HG03045 (cell line): ENCODE measurements around the gene C1R.
"Not testable (repeated sequence)": the region's sequence is repeated elsewhere in the genome, so short reads cannot be mapped to it uniquely, and the experiment has no call there.

Experiments used
- ATAC-seq: cut with Tn5 transposase; IDR thresholded peaks from one replicate; pipeline ENCODE4 v1.9.1; 2021; ENCODE audit warnings: mild to moderate bottlenecking, moderate library complexity; ENCODE audit not compliant: unreplicated experiment

The C1R gene

DNA sequence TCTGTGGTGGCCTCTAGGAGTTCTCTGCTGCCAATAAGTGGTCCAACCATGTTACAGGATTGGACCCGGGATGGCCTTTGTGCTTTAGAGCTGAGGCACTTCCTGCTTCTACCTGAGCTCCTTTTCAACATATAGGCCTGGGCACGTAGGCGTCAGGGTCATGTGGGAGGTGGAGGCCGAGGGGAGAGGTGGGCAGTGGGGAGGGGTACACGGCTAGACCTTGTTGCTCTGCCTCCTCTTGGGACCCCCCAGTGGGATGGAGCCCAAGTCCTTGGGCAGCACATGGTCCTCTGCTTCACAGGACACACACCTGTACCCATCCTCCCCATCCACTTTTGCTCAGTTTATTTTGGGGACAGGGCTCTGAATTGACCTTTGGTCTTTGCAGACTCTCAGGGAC, 29.1 kb upstream of the C1R start:
- ATAC-seq = no peak

DNA sequence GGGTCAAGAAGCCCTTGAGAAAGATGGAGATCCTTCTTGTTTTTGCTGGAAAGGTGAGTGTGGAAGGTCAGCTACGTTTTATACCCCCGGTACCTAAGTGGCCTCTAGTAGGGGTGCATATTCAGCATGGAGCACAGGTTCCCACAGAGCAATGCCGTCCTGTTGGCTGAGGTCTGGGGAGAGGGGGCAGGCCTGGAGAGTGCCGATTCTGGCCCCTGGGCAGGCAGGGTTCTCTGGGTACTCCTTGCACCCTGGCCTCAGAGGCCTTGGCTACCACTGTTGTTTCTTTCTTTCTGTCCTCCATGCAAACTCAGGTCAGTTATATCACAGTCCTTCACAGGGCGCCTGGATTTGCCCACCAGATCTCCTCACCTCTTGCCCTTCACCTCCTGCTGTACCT, 27.9 kb upstream of the C1R start:
- ATAC-seq = no peak

DNA sequence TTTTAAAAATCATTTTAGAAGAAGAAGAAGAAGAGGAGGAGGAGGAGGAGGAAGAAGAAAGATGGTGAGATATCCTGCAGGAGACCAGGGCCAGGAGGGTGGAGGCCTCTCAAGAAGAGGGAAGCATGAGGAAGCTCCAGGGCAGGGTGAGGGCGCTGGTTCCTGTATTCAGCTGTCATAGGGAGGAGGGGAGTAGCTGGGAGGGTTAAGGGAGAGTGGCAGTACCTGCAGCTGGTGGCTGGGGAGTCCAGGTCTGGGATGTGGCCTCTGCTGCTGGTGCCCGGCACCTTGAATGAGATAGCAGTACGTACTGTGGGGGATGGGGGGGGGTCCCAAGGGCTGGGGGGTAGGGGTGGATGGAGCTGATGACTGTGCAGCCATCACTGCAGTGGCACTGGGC, 26.6 kb upstream of the C1R start:
- no peak for ATAC-seq

DNA sequence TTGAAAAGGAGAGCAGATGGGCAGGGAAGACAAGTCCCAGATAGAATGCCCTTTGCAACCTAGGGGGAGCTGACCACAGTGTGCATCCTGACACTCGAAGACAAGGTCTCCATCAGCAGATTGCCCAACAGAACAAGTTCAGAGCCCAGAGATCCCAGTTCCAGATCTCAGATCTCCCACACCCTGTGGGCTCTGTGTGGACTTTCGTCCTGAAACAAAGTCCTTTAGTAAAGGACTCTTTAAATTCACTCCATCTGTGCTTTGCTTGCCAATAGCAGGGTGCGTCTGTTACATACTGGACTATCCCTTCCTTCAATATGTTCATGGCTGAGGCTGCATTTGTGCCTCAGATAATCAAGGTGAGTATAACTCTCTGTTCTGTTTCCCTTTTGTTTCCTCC, 25.4 kb upstream of the C1R start:
- no peak for ATAC-seq

DNA sequence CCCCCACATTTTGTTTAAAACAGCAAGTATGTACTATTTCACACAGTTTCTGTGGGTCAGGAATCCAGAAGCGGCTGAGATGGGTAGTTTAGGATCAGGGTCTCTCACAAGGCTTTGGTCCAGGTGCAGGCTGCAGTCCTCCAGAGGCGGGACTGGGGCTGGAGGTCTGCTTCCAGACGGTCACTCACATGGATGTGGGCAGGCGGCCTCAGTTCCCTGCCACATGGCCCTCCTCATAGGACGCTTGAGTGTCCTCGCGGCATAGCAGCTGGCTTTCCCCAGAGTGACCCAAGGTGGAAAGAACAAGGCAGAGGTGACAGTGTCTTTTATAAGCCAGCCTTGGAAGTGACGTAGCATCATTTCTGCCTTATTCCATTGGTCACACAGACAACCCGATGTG, 24.7 kb upstream of the C1R start:
- no peak for ATAC-seq

DNA sequence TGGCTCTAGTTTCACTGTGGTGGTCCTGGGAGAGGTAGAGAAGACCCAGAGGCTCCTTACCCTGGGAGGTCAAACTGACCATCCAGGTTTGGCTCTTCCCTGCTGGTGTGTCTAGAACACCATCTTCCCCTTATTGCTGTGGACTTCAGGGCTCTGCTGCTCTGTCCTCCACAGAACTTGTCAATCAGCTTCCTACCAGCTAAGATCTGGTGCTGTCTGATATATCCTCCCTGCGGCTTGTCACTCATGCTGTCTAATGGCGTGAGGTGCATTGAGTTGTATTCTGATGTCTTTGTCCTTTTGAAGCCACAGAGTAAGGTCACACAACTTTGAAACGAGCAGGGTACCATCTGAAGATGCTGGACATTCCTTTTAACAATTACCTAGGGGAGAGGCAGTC, 24.0 kb upstream of the C1R start:
- no peak for ATAC-seq

DNA sequence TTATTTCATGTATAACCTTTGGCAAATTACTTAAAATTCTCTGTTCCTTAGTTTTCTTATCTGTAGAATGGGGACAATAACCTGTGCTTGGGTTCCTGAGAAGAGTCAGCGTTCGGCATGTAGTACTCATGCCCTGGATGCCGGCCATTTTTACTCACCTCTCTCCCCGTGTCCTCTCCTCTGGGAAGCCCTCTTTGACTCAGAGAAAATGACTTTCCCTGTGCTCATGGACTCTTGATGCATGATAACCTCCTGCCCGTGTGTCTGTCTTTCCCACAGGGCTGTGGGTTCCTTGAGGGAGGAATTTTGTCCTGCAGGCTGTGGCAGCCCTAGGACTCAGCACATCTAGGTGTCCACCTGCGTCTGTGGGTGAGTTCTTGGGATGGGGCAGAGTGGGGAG, 22.6 kb upstream of the C1R start:
- no peak for ATAC-seq

DNA sequence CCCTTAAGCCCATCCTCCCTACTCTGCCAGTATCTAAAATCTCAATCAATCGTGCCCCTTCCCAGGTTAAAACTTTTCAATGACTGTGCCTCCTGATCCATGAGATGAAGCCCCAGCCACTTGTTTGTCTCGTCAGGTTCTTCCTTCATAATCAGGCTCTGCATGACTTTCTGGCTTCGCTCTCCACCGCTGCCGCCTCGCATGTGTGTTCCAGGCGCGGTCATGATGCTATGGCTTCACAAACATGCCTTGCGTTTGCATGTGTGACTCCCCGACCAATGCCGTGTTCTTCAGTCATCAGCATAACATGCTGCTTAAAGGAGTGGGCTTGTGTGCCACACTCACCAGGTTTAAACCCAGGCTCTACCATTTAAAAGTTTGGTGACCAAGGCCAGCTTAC, 21.8 kb upstream of the C1R start:
- ATAC-seq = no peak

DNA sequence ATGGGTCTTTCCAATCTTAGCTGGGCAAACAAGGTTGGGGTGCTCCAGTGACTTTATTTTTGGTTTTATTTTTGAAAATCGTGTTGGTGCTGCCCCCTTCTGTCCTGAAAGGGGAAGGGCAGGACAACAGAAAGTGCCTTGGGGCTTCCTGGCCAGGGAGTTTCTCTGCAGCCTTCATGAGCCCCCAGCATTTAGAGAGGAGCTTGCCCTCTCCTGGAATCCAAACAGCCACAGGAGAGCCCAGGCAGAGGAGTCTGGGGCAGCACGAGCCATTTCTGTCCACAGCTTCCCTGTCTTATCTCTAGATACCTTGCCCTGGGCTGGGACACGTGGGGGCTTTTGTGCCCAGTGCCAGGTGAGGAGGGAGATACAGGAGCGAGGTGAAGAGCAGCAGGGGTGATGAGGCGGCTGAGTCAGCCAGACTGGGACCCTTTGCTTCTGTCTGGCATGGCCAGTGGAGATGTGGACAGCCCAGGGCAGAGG, 21.2 kb upstream of the C1R start:
- ATAC-seq = no peak

DNA sequence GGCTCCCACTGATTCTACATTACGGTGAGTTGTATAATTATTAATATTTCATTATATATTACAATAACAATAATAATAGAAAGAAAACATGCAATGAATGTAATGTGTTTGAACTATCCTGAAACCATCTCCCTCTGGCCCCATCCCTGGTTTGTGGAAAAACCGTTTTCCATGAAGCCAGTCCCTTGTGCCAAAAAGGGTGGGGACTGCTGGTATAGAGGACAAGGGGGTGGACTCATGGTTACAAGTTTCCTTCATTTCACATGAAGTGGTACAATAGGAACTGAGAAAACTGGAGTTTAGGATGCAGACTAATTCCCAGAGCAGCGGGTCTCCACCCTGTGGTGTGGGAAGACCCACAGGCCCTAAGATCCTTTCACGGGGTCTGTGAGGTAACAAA, 19.8 kb upstream of the C1R start:
- no peak for ATAC-seq

DNA sequence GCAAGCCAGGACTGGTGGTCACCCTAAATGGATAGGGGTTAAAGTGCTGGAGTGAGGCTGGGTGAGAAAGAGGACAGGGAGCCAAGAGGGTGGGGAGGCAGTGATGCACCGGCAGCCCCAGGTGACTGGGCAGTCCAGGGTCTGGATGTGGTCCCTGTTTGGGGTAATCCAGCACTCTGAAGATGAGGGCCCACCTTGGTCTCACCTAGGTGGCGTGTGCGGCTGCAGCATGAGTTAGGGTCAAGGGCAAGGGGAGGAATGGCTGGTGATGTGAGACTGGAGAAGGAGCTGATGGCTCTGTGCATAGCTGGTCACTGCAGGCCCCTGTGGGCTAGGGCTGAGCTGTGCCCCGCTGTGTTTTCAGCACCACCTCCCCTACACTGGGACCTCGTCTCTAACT, 18.4 kb upstream of the C1R start:
- no peak for ATAC-seq

DNA sequence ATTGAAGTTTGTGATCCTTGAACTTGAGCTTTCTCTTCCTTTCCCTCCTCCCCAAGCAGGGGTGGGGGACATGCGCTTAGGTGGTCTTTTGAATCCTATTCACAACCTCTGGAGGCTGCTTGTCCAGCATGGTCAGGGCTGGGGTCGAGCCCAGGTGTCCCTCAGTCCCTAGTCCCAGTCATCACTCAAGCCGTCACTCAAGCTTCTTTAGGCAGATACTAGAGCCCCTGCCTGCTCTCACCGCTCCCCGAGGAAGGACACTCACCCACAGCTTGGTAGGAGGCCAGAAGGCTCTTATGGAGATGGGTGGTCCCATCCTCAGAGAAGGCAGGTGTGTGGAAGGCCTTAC, 17.3 kb upstream of the C1R start:
- ATAC-seq = no peak

DNA sequence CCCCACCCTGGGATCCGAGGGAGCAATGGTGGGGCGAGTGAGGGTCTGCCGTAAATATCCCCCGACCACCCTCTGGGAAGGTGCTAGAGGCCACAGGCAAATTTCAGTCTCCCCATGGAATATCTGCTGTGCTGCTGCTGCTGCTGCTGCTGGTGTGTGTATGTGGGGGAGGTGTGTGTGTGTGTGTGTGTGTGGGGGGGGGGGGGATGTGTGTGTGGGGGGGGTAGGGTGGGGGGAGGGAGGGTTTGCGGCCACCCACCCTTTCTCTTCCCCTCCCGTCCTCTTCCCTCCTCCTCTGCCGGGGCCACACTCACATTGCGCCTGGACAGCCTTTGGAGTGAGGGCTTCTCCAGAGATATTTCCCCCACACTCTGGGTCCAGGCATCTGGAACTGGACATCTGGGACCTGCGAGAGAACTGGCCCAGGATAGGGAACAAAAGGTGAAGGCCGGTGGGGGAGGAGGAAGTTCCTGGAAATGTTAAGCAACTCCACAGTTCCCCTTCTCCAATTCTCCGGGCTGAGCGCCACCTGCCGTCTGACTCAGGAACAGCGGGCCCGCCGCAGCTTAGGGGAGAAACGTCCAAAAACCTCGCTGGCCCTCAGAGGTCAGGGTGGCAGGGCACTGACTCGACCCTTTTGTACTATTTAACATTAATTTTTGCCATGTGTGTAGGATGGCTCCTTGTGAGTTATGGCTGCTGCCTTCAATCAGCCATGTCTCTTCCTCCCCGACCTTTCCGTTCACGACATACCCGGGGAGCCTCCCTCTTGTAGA, 16.7 kb upstream of the C1R start, which contains the start of gene C1RL:
Gene C1RL, minus strand, starts transcription at position 419 of the 776 bp plus-strand sequence. Its CDS starts 34 bp downstream, at position 385.
- peak; percentile 10 for ATAC-seq

DNA sequence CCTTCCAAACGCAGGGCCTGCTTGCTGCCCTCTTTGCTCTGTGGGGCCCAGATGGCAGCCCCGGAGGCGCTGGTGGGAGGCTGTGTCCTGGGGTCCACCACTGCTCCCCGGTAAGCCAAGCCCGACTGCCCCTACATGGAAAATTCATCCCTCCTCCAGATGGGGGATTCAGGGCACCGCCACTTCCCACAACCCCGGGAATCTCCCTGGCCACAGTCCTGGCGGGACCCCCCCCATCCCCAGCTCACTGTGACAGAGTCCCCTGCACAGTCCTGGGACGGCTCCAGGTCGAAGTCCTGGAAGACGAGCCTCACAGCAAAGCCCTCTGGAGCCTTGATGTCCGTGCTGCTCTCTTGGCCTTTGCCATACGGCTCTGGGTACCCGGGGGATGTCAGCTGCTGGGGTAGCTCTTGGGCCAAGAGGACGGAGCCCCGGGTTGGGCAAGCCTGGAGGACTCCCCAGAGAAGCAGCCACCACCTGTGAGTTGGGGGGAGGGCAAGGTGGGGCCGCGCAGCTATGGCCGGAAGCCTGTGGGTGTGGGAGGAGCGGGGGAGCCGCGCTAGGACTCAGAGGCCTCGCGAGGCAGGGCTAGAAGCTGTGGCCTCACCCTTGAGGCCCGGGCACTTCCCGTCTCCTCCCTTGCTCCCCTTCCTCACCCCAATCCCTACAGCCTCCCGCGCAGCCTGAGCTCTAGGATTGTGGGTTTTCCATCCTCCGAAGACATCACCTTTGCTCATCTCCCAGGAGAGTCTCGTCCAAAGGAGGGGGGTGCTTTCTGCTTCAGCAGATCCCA, 16.0 kb upstream of the C1R start:
- ATAC-seq = peak; percentile 92

DNA sequence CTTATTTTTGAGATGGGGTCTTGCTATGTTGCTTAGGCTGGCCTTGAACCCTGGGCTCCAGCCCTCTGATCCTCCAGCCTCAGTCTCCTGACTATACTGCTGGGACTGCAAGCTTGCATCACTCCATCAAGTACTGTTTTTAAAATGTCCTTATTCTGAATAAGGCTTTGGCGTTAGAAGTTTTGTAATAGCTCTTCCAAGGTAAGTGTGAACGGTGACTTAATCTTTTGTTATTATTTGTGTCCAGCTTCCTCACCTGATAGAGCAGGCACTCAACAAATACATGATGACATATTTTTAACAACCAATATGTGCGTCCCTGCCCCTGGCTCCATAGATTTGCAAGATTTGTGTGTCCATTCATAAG, 15.4 kb upstream of the C1R start:
- no peak for ATAC-seq

DNA sequence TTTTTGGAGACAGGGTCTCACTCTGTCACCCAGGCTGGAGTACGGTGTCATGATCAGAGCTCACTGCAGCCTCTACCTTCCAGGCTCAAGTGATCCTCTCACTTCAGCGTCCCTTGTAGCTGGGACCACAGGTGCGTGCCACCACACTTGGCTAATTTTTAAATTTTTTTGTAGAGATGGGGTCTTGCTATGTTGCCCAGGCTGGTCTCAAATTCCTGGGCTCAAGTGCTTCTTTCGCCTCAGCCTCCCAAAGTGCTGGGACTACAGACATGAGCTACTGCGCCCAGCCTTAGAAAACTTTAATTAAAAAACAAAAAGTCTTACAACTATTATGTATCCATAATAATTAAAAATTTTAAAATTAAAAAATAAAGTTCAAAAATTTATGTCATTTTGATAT, 14.9 kb upstream of the C1R start:
- not testable (repeated sequence) for ATAC-seq

DNA sequence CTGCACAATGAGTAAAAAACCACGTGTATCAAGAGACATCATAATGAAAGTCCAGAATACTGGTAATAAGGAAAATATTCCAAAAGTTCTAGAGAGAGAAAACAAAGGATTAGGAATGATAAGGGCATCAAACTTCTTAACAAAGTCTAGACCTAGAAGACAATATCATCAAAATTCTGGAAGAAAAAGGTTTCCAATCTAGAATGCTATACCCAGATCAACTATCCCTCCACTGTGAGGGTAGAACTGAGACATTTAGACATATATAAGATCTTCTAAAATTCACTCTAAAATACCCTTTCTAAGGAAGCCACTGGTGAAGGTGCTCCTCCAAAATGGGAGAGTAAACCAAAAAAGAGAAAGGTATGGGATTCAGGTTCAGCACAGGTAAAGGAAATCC, 13.8 kb upstream of the C1R start:
- ATAC-seq = no peak

DNA sequence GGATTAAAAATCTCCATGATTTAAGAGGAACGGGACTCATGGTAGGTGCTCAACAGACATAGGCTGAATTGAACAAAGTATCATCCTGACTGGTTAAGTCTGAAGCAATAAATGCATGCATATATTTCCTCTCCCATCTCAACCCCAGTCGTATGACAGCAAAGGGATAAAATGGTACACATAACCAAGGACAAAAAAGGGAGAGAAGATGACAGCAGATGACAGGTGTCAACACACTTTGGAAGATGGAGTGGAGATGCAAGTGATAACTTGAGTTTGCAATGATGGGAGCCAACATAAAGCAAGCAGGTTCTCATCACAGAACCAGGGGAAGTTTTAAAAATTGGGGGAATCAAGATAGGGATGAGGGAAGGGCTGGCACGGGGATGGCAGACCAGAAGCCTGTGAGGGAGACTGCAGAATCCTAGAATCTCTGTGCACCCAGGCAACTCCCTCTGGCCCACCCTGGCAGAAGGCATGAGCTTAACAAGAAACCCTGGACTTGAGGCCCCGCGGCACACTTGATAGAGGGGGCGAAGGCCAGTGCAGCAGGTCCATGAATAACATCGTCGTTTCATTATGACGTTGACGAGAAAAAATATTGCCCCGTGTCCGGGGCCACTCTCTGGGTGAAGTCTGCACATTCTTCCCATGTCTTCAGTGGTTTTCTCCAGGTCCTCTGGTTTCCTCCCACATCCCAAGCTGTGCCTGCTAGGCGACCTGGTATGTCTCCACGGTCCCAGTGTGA, 11.8 kb upstream of the C1R start:
- ATAC-seq = no peak

DNA sequence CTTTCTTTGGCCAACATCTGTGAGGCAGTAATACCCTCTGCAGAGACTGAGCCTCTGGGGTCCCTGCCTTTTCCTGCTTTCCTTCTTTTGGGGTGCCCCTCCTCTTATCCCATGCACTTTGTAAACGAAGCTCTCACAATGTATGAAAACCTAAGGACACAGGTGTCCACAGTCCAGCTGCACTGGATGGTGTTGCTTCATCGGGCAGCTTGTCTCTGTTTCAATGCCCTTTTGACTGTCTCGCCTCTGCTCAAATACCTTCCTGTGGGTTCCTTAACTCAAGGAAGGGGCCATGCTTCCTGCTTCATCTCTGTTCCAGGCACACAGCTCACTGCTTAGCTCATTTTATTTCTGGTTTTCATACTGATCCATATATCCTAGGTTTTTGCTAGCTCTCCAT, 10.3 kb upstream of the C1R start:
- ATAC-seq = no peak

DNA sequence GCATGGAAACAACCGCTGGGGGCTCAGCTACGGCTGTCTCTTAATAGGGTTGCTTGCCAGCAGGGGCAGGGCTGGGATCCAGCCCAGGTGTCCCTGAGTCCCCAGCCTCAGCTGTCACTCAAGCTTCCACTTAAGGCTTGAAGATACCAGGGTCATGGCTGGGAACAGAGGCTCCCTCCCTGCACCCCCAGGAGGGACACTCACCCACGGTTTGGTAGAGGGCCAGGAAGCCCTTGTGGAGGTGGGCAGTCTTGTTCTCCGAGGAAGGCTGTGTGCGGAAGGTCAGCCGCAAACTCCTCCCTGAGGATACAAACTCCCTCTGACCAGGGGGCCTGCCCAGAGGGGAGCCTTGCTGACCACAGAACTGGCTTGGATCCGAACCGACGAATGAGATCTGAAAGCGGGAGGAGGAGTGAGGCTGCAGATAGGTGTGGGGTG, 9.5 kb upstream of the C1R start:
- no peak for ATAC-seq

DNA sequence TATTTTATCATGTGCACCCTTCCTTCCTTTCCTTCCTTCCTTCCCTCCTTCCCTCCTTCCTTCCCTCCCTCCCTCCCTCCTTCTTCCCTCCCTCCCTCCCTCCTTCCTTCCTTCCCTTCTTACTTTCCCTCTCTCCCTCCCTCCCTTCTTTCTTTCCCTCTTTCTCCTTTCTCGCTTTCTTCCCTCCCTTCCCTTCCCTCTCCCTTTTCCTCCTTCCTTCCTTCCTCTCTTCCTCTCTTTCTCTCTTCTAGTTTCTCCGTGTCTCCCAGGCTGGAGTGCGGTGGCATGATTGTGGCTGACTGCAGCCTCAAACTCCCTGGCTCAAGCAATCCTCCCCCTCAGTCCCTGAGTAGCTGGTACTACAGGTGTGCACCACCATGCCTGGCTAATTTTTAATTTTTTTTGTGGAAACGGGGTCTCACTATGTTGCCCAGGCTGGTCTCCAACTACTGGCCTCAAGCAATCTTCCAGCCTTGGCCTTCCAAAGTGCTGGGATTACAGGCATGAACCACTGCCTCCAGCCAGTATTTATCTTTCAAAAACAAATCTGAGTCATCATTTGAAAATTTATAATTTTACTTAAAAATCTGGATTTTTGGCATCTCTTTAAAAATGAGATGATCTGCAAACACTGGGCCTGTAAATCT, 8.9 kb upstream of the C1R start:
- no peak for ATAC-seq
